GM19351 (cell line): ENCODE results near the gene PTOV1.
A peak's percentile ranks its signal among the peaks of the same experiment; 100 is the strongest.

Experiments
- ATAC-seq: cut with Tn5 transposase; IDR thresholded peaks from one replicate; pipeline ENCODE4 v1.9.1; 2021; ENCODE audit warnings: mild to moderate bottlenecking, moderate library complexity; ENCODE audit not compliant: unreplicated experiment

PTOV1 gene

GRCh38 chr19:49858088-49858985 is 7.4 kb downstream of the PTOV1 start:
- no peak for ATAC-seq

GRCh38 chr19:49859682-49860335 is 8.8 kb downstream of the PTOV1 start:
- ATAC-seq = no peak

GRCh38 chr19:49860336-49861102 is 9.6 kb downstream of the PTOV1 start:
- ATAC-seq = no peak

GRCh38 chr19:49861107-49861506 is 10.1 kb downstream of the PTOV1 start:
- ATAC-seq = no peak

- ATAC-seq = no peak
These were observed 10.8 kb downstream of the PTOV1 start for GRCh38 chr19:49861541-49862378.

GRCh38 chr19:49862391-49863253 is 11.7 kb downstream of the PTOV1 start:
- ATAC-seq = no peak

GRCh38 chr19:49863254-49863934 is 12.4 kb downstream of the PTOV1 start:
- ATAC-seq = no peak

- no peak for ATAC-seq
These were observed 13.0 kb downstream of the PTOV1 start for GRCh38 chr19:49863935-49864320.

- no peak for ATAC-seq
These were observed 13.9 kb downstream of the PTOV1 start for GRCh38 chr19:49864890-49865289.

GRCh38 chr19:49866933-49867782 is 16.2 kb downstream of the PTOV1 start, which contains the start of gene PNKP:
TSS of gene PNKP (minus strand) at chr19:49867576. CDS start at chr19:49867204, 372 bp downstream.
- peak; percentile 36 for ATAC-seq

- ATAC-seq = peak; percentile 13
These were observed 18.1 kb downstream of the PTOV1 start for GRCh38 chr19:49869009-49869483.

GRCh38 chr19:49869484-49870308 is 18.7 kb downstream of the PTOV1 start:
- peak; percentile 82 for ATAC-seq

GRCh38 chr19:49870309-49870901 is 19.4 kb downstream of the PTOV1 start:
- ATAC-seq = no peak

- no peak for ATAC-seq
These were observed 20.5 kb downstream of the PTOV1 start for GRCh38 chr19:49871349-49871985.

- no peak for ATAC-seq
These were observed 21.5 kb downstream of the PTOV1 start for GRCh38 chr19:49872245-49873128.
